ENCODE measurements around the gene FMN1.

FMN1 gene

GRCh38 chr15:32878342-32878741, 316.2 kb downstream of the FMN1 start:
- Histone ChIP-seq H3K27ac (no peak overlapping the region), H3K9me3 (ENCODE audit: severe bottlenecking) (no peaks in the 10 kb centered on the region), H3K27me3 (ENCODE audit: insufficient read depth, low read depth, severe bottlenecking) (no peaks in the 10 kb centered on the region), H3K4me3 (ENCODE audit: low read depth, low read length) (no peak overlapping the region), H3K36me3 (no peaks in the 10 kb centered on the region)
- DNase-seq, result no peak
- no peak for TF ChIP-seq CTCF (IDR thresholded peaks at IDR 0.05; ENCODE audit: low read depth, low read length)

GRCh38 chr15:32877252-32878019, 317.1 kb downstream of the FMN1 start:
- Histone ChIP-seq H3K4me3 (ENCODE audit: low read depth, low read length) (no peak overlapping the region), H3K27me3 (ENCODE audit: insufficient read depth, low read depth, severe bottlenecking) (no peaks in the 10 kb centered on the region), H3K36me3 (no peaks in the 10 kb centered on the region), H3K9me3 (ENCODE audit: severe bottlenecking) (no peaks in the 10 kb centered on the region), H3K27ac (no peak overlapping the region)
- no peak for DNase-seq
- no peak for TF ChIP-seq CTCF (IDR thresholded peaks at IDR 0.05; ENCODE audit: low read depth, low read length)

GRCh38 chr15:32873284-32874114, 321.0 kb downstream of the FMN1 start:
- Histone ChIP-seq H3K27me3 (ENCODE audit: insufficient read depth, low read depth, severe bottlenecking) (no peaks in the 10 kb centered on the region), H3K4me3 (ENCODE audit: low read depth, low read length) (no peak overlapping the region), H3K27ac (no peak overlapping the region), H3K9me3 (ENCODE audit: severe bottlenecking) (no peaks in the 10 kb centered on the region), H3K36me3 (no peaks in the 10 kb centered on the region)
- no peak for DNase-seq
- TF ChIP-seq CTCF (IDR thresholded peaks at IDR 0.05; ENCODE audit: low read depth, low read length), result no peak

GRCh38 chr15:32872621-32873283, 321.8 kb downstream of the FMN1 start:
- no peak for TF ChIP-seq CTCF (IDR thresholded peaks at IDR 0.05; ENCODE audit: low read depth, low read length)
- Histone ChIP-seq H3K36me3 (no peaks in the 10 kb centered on the region), H3K27me3 (ENCODE audit: insufficient read depth, low read depth, severe bottlenecking) (no peaks in the 10 kb centered on the region), H3K27ac (no peak overlapping the region), H3K4me3 (ENCODE audit: low read depth, low read length) (no peak overlapping the region), H3K9me3 (ENCODE audit: severe bottlenecking) (no peaks in the 10 kb centered on the region)
- DNase-seq, result no peak

GRCh38 chr15:32871883-32872282, 322.6 kb downstream of the FMN1 start:
- no peaks in the 10 kb centered on the region for H3K27me3 ChIP-seq (ENCODE audit: insufficient read depth, low read depth, severe bottlenecking)
- H3K4me3 ChIP-seq (ENCODE audit: low read depth, low read length), result no peak overlapping the region
- no peaks in the 10 kb centered on the region for H3K9me3 ChIP-seq (ENCODE audit: severe bottlenecking)
- TF ChIP-seq CTCF (IDR thresholded peaks at IDR 0.05; ENCODE audit: low read depth, low read length), result no peak
- H3K27ac ChIP-seq, result no peak overlapping the region
- H3K36me3 ChIP-seq, result no peaks in the 10 kb centered on the region
- no peak for DNase-seq

Data from WERI-Rb-1 (cell line).